Right renal pelvis (tissue), 4 donors: ENCODE results near the gene HOXB7. TPM values are rescaled to one million over a fixed set of nuclear protein-coding genes. Genes with fewer than 3 reads are reported as not detected.

Experiments
- DNase-seq, 4 donors: peaks; one replicate each; pipeline ENCODE4 v3.0.0-alpha.2; 2013; ENCODE audit warnings: low read depth in 4 of 4, low spot score in 3 of 4, missing footprints in 1 of 4
- polyA plus RNA-seq, 4 donors: library from polyadenylated mRNA; unstranded; fragments of 120-200 nt; gene quantifications; one replicate each; pipeline ENCODE4 v1.2.1, GENCODE V29; 2013; ENCODE audit not compliant: insufficient read length in 4 of 4

Gene HOXB7
- polyA plus RNA-seq, 4 donors = 37.4 to 44.0 (median 40.5) TPM

GRCh38 chr17:48569674-48570324 is 41.0 kb downstream of the HOXB7 start:
- DNase-seq = no peak

GRCh38 chr17:48569240-48569582 is 41.6 kb downstream of the HOXB7 start:
- DNase-seq = no peak

GRCh38 chr17:48568499-48569239 is 42.1 kb downstream of the HOXB7 start:
- DNase-seq = no peak

GRCh38 chr17:48567646-48568354 is 43.0 kb downstream of the HOXB7 start:
- DNase-seq = no peak

DNA sequence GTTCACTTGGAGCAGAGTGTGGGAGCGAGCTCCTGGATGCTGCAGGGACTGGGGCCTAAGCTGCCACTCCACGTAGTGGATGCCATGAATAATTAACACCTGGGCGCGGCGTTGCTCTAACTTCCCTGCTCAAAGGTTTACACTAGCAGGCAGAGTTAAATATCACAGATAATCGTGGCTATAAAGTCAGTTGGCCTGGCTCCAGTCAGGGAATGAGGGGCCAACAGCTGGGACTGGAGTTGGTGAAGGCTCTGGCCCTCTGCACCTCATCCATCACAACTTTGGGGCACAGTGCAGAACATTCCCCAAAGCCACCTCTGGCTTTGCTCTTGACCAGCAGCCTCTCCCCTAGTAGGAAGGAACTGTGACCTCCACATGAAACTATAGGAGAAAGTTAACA is 43.6 kb downstream of the HOXB7 start:
- no peak for DNase-seq

- DNase-seq = no peak
These were observed 44.1 kb downstream of the HOXB7 start for GRCh38 chr17:48566717-48567116.

GRCh38 chr17:48565925-48566710 is 44.7 kb downstream of the HOXB7 start:
- no peak for DNase-seq

- DNase-seq = no peak
These were observed 45.7 kb downstream of the HOXB7 start for GRCh38 chr17:48565022-48565554.

DNA sequence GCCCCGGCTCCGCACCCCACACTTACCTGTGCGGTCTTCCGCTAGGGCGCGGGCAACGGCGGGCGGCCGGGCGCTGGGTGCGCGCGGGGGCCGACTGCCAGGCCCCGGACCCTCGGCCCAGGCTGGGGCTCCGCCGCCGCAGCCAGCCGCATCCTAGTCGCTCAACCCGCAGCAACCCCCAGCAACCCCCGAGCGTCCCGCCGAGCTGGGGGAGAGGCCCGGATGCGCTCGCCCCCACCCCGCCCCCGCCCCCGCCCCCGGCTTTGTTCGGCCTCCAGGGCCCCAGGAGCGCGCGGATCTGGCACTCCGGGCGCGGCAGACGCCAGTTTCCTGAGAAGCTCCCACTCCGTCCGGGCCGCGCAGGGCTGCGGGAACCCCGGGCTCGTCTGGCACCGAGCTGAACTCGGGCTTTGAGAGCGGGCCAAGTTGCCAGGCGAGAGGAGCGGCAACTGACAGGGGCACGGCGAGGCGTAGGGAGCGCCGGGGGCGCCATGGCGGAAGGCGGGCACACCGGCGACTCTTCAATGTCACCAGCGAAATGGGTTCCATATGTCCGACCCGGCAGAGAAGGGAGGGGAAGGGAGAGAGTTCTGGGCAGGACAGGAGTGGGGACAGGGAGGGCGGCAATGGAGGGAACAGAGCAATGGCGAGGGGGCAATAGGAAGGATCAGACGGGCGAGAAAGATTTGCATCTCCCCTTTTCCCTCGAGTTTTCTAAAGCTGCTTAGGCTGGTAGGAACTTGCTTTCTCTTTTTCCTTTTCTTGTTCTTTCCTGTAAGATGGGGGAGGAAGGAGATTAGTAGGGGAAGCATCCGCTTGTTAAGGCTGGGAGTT is 46.4 kb downstream of the HOXB7 start:
- DNase-seq = no peak

GRCh38 chr17:48563867-48564187 is 47.0 kb downstream of the HOXB7 start:
- no peak for DNase-seq

GRCh38 chr17:48563385-48563838 is 47.4 kb downstream of the HOXB7 start:
- no peak for DNase-seq

DNA sequence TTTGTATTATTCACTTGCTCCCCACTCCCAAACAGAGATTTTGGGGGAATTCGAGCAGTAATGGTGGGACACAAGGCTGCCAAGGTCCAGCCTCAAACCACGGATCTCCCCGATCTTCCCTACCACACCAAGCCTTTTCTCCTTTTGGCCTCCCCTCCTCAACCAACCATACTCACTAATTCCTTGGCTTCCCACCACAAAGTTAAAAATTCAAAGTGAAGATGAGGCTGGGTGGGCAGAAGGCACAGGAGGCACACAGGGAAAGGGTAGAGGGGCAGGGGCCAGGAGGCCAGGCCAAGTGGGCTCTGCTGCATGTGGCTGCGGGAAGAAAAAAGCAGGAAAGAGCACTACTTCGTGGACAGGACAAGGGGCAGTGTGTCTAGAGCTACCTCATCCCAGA is 47.9 kb downstream of the HOXB7 start:
- no peak for DNase-seq

GRCh38 chr17:48561884-48562810 is 48.7 kb downstream of the HOXB7 start:
- no peak for DNase-seq

- no peak for DNase-seq
These were observed 50.7 kb downstream of the HOXB7 start for GRCh38 chr17:48559840-48560817.

DNA sequence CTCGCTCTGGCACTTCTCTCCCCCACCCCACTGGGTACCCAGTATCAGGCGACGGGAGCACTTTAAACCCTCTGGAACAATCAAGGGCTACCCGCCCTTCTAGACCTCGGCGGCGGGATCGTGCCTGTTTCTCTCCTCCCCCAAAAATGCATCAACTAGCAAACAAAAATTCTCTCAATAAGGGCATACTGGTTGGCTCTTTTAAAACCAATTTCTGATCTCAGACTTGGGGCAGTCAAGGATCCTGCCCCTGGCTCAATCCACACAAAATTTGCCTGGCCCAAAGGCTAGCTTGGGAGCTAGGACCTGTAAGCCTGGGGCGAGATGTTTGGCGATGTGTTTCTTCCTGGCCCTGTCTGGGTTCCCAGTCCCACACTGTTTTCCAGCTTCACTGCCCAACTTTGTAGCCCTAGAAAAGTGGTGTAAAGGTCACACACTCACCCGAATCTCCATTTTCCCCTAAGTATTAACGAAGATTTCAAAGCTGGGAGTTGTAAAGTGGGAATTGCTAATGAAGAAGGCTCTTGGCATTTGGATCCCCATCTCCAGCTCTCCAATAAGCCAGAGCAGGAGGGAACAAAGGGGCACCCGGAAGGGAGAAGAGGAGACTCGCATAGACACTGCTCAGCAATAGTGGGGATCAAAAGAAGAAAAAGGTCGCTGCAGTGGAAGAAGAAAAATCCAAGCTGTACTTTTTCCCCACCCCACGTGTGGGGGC is 51.5 kb downstream of the HOXB7 start:
- no peak for DNase-seq

GRCh38 chr17:48558831-48559121 is 52.0 kb downstream of the HOXB7 start:
- no peak for DNase-seq
